Mesenchymal stem cell (in vitro differentiated cells and primary cell): Measurements from ENCODE around the gene TPO.

ENCODE experiments used
- DNase-seq: peaks from one replicate; pipeline ENCODE4 v3.0.0-alpha.2; 2013
- H2AFZ ChIP-seq: one replicate; pipeline ENCODE4 v1.6.1; 2013; ENCODE audit warnings: low read depth, mild to moderate bottlenecking, control low read depth, inconsistent platforms, low read length, moderate library complexity
- H2AK5ac ChIP-seq: 2 replicates; pipeline ENCODE4 v1.6.1; 2013; ENCODE audit warnings: low read length, moderate library complexity, mild to moderate bottlenecking, inconsistent platforms; ENCODE audit not compliant: severe bottlenecking
- H2BK120ac ChIP-seq: one replicate; pipeline ENCODE4 v1.6.1; 2013; ENCODE audit warnings: low read depth, mild to moderate bottlenecking, inconsistent platforms, low read length, moderate library complexity
- H2BK12ac ChIP-seq, 2 experiments: one replicate each; pipeline ENCODE4 v1.6.1; 2013; ENCODE audit warnings: inconsistent platforms in 2 of 2, low read length in 2 of 2, mild to moderate bottlenecking in 2 of 2, moderate library complexity in 2 of 2, control low read depth in 1 of 2
- H2BK15ac ChIP-seq: one replicate; pipeline ENCODE4 v1.6.1; 2013; ENCODE audit warnings: mild to moderate bottlenecking, low read depth, inconsistent platforms; ENCODE audit not compliant: poor library complexity, severe bottlenecking
- H2BK5ac ChIP-seq: 2 replicates; pipeline ENCODE4 v1.6.1; 2013; ENCODE audit warnings: low read depth, mild to moderate bottlenecking, low read length, control low read depth, inconsistent platforms; ENCODE audit not compliant: poor library complexity, severe bottlenecking
- H3K14ac ChIP-seq, 2 experiments: one replicate each; pipeline ENCODE4 v1.6.1; 2013; ENCODE audit warnings: inconsistent platforms in 2 of 2, low read length in 2 of 2, control low read depth in 1 of 2, mild to moderate bottlenecking in 1 of 2, moderate library complexity in 1 of 2
- H3K18ac ChIP-seq, 2 experiments: one replicate each; pipeline ENCODE4 v1.6.1; 2013; ENCODE audit warnings: inconsistent platforms in 2 of 2, low read length in 2 of 2, control low read depth in 1 of 2, low read depth in 1 of 2, mild to moderate bottlenecking in 1 of 2
- H3K23ac ChIP-seq, 2 experiments: one replicate each; pipeline ENCODE4 v1.6.1; 2013; ENCODE audit warnings: inconsistent platforms in 2 of 2, low read length in 2 of 2, mild to moderate bottlenecking in 2 of 2, moderate library complexity in 2 of 2, control low read depth in 1 of 2
- H3K27ac ChIP-seq: 2 replicates; pipeline ENCODE4 v1.5.1; 2013; ENCODE audit warnings: mild to moderate bottlenecking, moderate library complexity, low read length, control low read depth, inconsistent platforms; ENCODE audit not compliant: poor library complexity, severe bottlenecking
- H3K27me3 ChIP-seq, 2 experiments: 2 replicates each; pipeline versions ENCODE4 v1.6.1 to v1.7.0; 2013; ENCODE audit warnings: low read length in 2 of 2, mild to moderate bottlenecking in 2 of 2, moderate library complexity in 2 of 2, control low read depth in 1 of 2, inconsistent platforms in 1 of 2; ENCODE audit not compliant: control insufficient read depth in 1 of 2, insufficient read depth in 1 of 2
- H3K36me3 ChIP-seq, 2 experiments: 2 replicates each; pipeline versions ENCODE4 v1.6.1 to v1.7.0; 2013; ENCODE audit warnings: low read length in 2 of 2, control low read depth in 1 of 2, inconsistent platforms in 1 of 2, low read depth in 1 of 2, mild to moderate bottlenecking in 1 of 2; ENCODE audit not compliant: insufficient read depth in 2 of 2, control insufficient read depth in 1 of 2
- H3K4ac ChIP-seq, 2 experiments: one replicate each; pipeline ENCODE4 v1.6.1; 2013; ENCODE audit warnings: inconsistent platforms in 2 of 2, low read length in 2 of 2, mild to moderate bottlenecking in 2 of 2, moderate library complexity in 2 of 2, control low read depth in 1 of 2, low read depth in 1 of 2
- H3K4me1 ChIP-seq: 2 replicates; pipeline ENCODE4 v1.6.1; 2013; ENCODE audit warnings: low read depth, low read length, control low read depth; ENCODE audit not compliant: control insufficient read depth, insufficient read depth
- H3K4me2 ChIP-seq: 2 replicates; pipeline ENCODE4 v1.6.1; 2013; ENCODE audit warnings: low read length, mild to moderate bottlenecking, inconsistent platforms; ENCODE audit not compliant: poor library complexity, severe bottlenecking
- H3K4me3 ChIP-seq, 2 experiments: 2 replicates each; pipeline versions ENCODE4 v1.5.1 to v1.7.0; 2013; ENCODE audit warnings: low read length in 2 of 2, mild to moderate bottlenecking in 2 of 2, control low read depth in 1 of 2, low read depth in 1 of 2; ENCODE audit not compliant: insufficient read depth in 1 of 2
- H3K79me1 ChIP-seq: replicated peaks from 2 replicates; pipeline ENCODE4 v1.6.1; 2013; ENCODE audit warnings: mild to moderate bottlenecking, control low read depth, low read length, inconsistent platforms; ENCODE audit not compliant: poor library complexity, severe bottlenecking
- H3K9ac ChIP-seq: 2 replicates; pipeline ENCODE4 v1.7.0; 2013; ENCODE audit warnings: mild to moderate bottlenecking, low read length, moderate library complexity
- H3K9me3 ChIP-seq: 2 replicates; pipeline ENCODE4 v1.7.0; 2013; ENCODE audit warnings: mild to moderate bottlenecking, low read length; ENCODE audit not compliant: control insufficient read depth
- H4K8ac ChIP-seq: one replicate; pipeline ENCODE4 v1.6.1; 2013; ENCODE audit warnings: inconsistent platforms, mild to moderate bottlenecking, low read length, moderate library complexity
- H4K91ac ChIP-seq: one replicate; pipeline ENCODE4 v1.6.1; 2013; ENCODE audit warnings: mild to moderate bottlenecking, low read length, inconsistent platforms
- WGBS: methylation state at CpG from one replicate; pipeline ENCODE4 v1.1.7; 2013; ENCODE audit warnings: mixed read lengths; 5-methylcytosine and 5-hydroxymethylcytosine counted together

TPO gene

DNA sequence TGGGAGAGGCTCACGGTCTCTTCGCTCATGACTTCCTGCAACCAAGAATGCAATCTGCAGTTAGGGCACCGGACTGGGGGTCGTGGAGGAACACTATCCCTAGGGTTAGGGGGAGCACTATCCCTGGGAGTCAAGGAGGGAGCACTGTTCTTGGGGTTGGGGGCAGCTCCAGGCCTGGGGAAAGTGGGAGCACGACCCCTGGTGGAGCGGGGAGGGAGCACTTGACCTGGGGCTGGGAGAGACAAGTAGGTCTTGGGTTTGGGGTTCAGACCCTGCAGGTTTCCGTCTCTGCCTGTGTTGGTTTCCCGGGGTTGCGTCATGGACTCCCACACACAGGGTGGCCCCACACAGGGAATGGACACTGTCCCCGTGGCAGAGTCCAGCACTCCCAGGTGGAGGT is 133.6 kb downstream of the TPO start:
- no peak overlapping the region for H3K4me2 ChIP-seq
- no peak overlapping the region for H2AK5ac ChIP-seq
- H3K23ac ChIP-seq: no peak overlapping the region
- no peak overlapping the region for H2AFZ ChIP-seq
- no peak for DNase-seq
- no peaks in the 10 kb centered on the region for H3K79me1 ChIP-seq
- no peak overlapping the region for H3K14ac ChIP-seq
- H3K9ac ChIP-seq: no peak overlapping the region
- no peak overlapping the region for H2BK120ac ChIP-seq
- no peak overlapping the region for H3K4me3 ChIP-seq
- no peak overlapping the region for H3K27ac ChIP-seq
- peaks cover 24% of the 10 kb centered on the region for H3K4me1 ChIP-seq
- H3K27me3 ChIP-seq: peaks cover 0 to 46% of the 10 kb centered on the region in 2 experiments
- H2BK12ac ChIP-seq: no peak overlapping the region
- no peak overlapping the region for H4K8ac ChIP-seq
- H2BK5ac ChIP-seq: no peak overlapping the region
- WGBS: 85% methylated on average over 10 of the region's 10 CpGs
- H3K18ac ChIP-seq: no peak overlapping the region
- H4K91ac ChIP-seq: no peak overlapping the region
- no peak overlapping the region for H2BK15ac ChIP-seq
- no peaks in the 10 kb centered on the region for H3K36me3 ChIP-seq
- no peaks in the 10 kb centered on the region for H3K9me3 ChIP-seq
- no peak overlapping the region for H3K4ac ChIP-seq

DNA sequence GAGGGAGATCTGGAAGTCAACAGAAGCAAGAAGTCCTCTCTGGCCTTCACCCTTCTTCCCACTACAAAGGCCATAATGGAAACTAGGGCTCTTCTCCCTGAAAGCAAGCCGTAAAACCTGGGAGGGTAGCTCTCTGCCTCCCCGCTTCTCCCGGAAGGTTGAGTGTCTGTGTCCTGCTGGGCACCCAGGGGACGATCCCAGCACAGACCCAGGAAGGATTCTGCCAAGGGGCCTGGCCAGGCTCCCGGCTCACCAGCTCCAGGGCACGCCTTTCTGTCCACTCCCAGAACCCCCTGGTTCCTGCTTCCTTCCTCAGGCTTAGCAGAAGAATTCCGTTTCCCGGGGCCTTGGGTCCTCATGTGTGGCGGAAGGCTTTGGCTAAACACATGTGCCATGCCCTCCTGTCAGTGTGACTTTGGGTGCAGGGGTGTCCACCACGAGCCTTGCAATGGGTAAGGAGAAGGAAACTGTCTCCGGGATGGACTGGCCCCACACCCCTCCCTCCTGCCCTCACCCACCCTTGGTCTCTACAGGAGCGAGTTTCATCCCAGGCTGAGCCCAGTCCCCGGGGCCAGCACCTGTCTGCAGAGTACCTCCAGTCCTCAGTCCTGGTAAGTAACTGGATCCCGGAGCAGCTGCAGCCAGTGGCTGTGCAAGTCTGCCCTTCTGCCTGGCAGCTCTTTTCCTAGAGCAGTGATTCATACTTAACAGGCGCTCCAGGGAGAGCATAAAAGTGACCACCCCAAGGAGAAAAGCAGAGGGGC is 135.8 kb downstream of the TPO start:
- H4K8ac ChIP-seq: no peak overlapping the region
- peaks cover 0 to 37% of the 10 kb centered on the region in 2 experiments for H3K27me3 ChIP-seq
- H2AK5ac ChIP-seq: no peak overlapping the region
- no peak overlapping the region for H3K23ac ChIP-seq
- H3K4me1 ChIP-seq: peaks cover 32% of the 10 kb centered on the region
- no peak overlapping the region for H2BK5ac ChIP-seq
- 81% methylated on average over 15 of the region's 15 CpGs for WGBS
- no peaks in the 10 kb centered on the region for H3K79me1 ChIP-seq
- H4K91ac ChIP-seq: no peak overlapping the region
- no peaks in the 10 kb centered on the region for H3K9me3 ChIP-seq
- no peak overlapping the region for H3K9ac ChIP-seq
- no peak overlapping the region for H3K14ac ChIP-seq
- no peak overlapping the region for H3K4ac ChIP-seq
- no peak overlapping the region for H3K4me3 ChIP-seq
- no peak overlapping the region for H2AFZ ChIP-seq
- H2BK120ac ChIP-seq: no peak overlapping the region
- H2BK15ac ChIP-seq: no peak overlapping the region
- no peak for DNase-seq
- no peak overlapping the region for H2BK12ac ChIP-seq
- H3K27ac ChIP-seq: no peak overlapping the region
- H3K36me3 ChIP-seq: no peaks in the 10 kb centered on the region
- no peak overlapping the region for H3K4me2 ChIP-seq
- no peak overlapping the region for H3K18ac ChIP-seq

DNA sequence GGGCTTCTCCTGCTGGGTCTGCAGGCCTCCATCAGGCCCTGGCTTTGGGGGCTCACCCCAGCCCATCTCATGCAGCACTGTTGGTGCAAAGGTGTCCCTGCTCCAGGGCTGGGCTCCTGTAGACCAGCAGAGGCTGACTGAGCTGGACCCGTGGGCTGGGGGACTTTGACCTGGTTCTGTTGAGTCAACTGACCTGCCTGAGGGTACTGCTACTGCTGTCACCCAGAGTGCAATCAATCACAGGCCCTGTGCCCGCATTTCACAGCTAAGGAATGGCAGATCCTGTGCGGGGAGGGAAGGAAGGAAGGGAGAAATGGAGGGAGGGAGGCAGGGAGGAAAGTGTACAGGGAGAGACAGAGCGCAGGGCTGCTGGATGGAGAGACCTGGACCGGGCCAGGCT is 136.8 kb downstream of the TPO start:
- Histone ChIP-seq H2AFZ (no peak overlapping the region), H2BK5ac (no peak overlapping the region), H3K36me3 (no peaks in the 10 kb centered on the region), H4K91ac (no peak overlapping the region), H3K23ac (no peak overlapping the region), H4K8ac (no peak overlapping the region), H3K79me1 (no peaks in the 10 kb centered on the region), H2BK12ac (no peak overlapping the region), H3K9ac (no peak overlapping the region), H2AK5ac (no peak overlapping the region), H3K27ac (no peak overlapping the region), H3K14ac (no peak overlapping the region), H2BK120ac (no peak overlapping the region), H3K4ac (no peak overlapping the region), H3K4me1 (peaks cover 31% of the 10 kb centered on the region), H3K18ac (no peak overlapping the region), H2BK15ac (no peak overlapping the region), H3K4me3 (no peak overlapping the region), H3K9me3 (no peaks in the 10 kb centered on the region), H3K27me3 (peaks cover 0 to 37% of the 10 kb centered on the region in 2 experiments), H3K4me2 (no peak overlapping the region)
- 62% methylated on average over 4 of the region's 5 CpGs for WGBS
- DNase-seq: no peak

DNA sequence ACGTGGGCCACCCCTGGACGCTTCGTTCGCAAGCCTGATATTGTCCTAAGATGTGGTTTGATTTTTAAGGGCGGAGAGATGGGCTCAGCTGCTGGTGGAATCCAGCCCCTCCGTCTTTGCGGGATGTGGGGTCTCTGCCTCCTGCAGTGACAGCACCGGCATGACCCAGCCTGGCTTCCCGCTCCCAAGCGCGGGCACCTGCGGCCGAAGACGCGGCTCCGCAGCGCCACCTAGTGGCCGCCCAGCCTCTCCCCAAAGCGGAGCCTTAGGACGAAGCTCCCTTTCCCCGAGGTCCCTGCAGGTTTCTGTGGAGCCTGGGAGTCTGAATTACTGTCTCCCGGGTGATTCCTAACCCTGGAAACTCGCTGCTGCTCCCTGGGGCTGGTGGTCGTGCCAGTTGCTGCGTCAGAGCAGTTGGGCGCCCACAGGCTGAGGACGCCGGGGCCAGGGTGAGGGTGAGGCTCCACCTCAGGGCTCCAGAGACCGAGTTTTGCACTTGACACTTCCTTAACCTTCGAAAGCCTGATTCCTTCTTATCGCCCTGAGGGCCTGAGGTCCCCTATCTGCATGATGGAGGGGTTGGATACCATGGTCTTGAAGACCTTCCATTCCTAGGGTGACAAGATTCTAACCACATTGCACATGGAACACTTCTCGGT is 137.5 kb downstream of the TPO start:
- Histone ChIP-seq H3K4ac (no peak overlapping the region), H3K27ac (no peak overlapping the region), H3K23ac (no peak overlapping the region), H2BK5ac (no peak overlapping the region), H3K4me2 (no peak overlapping the region), H2BK120ac (no peak overlapping the region), H3K9ac (no peak overlapping the region), H3K4me3 (no peak overlapping the region), H3K14ac (no peak overlapping the region), H2AFZ (no peak overlapping the region), H3K18ac (no peak overlapping the region), H3K9me3 (no peaks in the 10 kb centered on the region), H3K27me3 (peaks cover 0 to 37% of the 10 kb centered on the region in 2 experiments), H4K8ac (no peak overlapping the region), H2BK15ac (no peak overlapping the region), H3K36me3 (no peaks in the 10 kb centered on the region), H3K4me1 (peaks cover 31% of the 10 kb centered on the region), H4K91ac (no peak overlapping the region), H2BK12ac (no peak overlapping the region), H2AK5ac (no peak overlapping the region), H3K79me1 (no peaks in the 10 kb centered on the region)
- peak; percentile 30 for DNase-seq
- 26% methylated on average over 32 of the region's 32 CpGs for WGBS
